Thymus (tissue), 11 donors: ENCODE results near the gene ATPAF1. TPM values are rescaled to one million over a fixed set of nuclear protein-coding genes. Genes with fewer than 3 reads are reported as not detected.

Experiments
- DNase-seq, 9 donors: peaks; one replicate each; pipeline ENCODE4 v3.0.0-alpha.2; 2013; ENCODE audit warnings: low spot score in 9 of 9, low read depth in 6 of 9, missing footprints in 1 of 9
- H3K27ac ChIP-seq, 2 donors: one replicate each; pipeline ENCODE4 v1.5.1; 2013; ENCODE audit warnings: control low read depth in 1 of 2, low read depth in 1 of 2, low read length in 1 of 2, mild to moderate bottlenecking in 1 of 2, moderate library complexity in 1 of 2
- H3K27me3 ChIP-seq, 2 donors: one replicate each; pipeline ENCODE4 v1.5.1; 2013; ENCODE audit warnings: low read length in 1 of 2; ENCODE audit not compliant: control insufficient read depth in 2 of 2, insufficient read depth in 1 of 2
- H3K36me3 ChIP-seq, 2 donors: one replicate each; pipeline ENCODE4 v1.5.1; 2013; ENCODE audit warnings: low read length in 1 of 2, mild to moderate bottlenecking in 1 of 2, moderate library complexity in 1 of 2; ENCODE audit not compliant: control insufficient read depth in 2 of 2, insufficient read depth in 2 of 2
- H3K4me1 ChIP-seq, 2 donors: one replicate each; pipeline ENCODE4 v1.5.1; 2013; ENCODE audit warnings: low read length in 2 of 2; ENCODE audit not compliant: control insufficient read depth in 2 of 2, insufficient read depth in 2 of 2
- H3K4me3 ChIP-seq, 2 donors: one replicate each; pipeline ENCODE4 v1.5.1; 2013; ENCODE audit warnings: low read length in 2 of 2, control low read depth in 1 of 2, mild to moderate bottlenecking in 1 of 2
- H3K9me3 ChIP-seq, 2 donors: one replicate each; pipeline ENCODE4 v1.5.1; 2013; ENCODE audit warnings: low read length in 1 of 2, mild to moderate bottlenecking in 1 of 2; ENCODE audit not compliant: control insufficient read depth in 2 of 2, insufficient read depth in 1 of 2
- WGBS: extraction: QIAGEN DNeasy Blood & Tissue Kit; methylation state at CpG from one replicate; pipeline ENCODE4 v1.1.7; 2013; 5-methylcytosine and 5-hydroxymethylcytosine counted together
- polyA plus RNA-seq: library from polyadenylated mRNA; stranded (reverse); fragments of 200-250 nt; gene quantifications from one replicate; pipeline ENCODE4 v1.2.3, GENCODE V29; 2013
- total RNA-seq: library from RNA; stranded (reverse); fragments of 120-200 nt; gene quantifications from one replicate; pipeline ENCODE4 v1.2.4, GENCODE V29; 2013
- donor health status: healthy.

ATPAF1 gene
- total and polyA plus RNA-seq, 2 donors, result 34.6 to 53.4 TPM

GRCh38 chr1:46617833-46618232, 50.3 kb downstream of the ATPAF1 start:
- H3K27ac ChIP-seq, result no peak overlapping the region
- no peak overlapping the region for H3K4me3 ChIP-seq
- no peak for DNase-seq
- H3K36me3 ChIP-seq, result no peaks in the 10 kb centered on the region
- H3K27me3 ChIP-seq, result peaks cover 0 to 4% of the 10 kb centered on the region in 2 donors
- H3K9me3 ChIP-seq, result no peaks in the 10 kb centered on the region
- H3K4me1 ChIP-seq, result peaks cover 37 to 42% of the 10 kb centered on the region in 2 donors
- 99% methylated on average over 3 of the region's 3 CpGs for WGBS

DNA sequence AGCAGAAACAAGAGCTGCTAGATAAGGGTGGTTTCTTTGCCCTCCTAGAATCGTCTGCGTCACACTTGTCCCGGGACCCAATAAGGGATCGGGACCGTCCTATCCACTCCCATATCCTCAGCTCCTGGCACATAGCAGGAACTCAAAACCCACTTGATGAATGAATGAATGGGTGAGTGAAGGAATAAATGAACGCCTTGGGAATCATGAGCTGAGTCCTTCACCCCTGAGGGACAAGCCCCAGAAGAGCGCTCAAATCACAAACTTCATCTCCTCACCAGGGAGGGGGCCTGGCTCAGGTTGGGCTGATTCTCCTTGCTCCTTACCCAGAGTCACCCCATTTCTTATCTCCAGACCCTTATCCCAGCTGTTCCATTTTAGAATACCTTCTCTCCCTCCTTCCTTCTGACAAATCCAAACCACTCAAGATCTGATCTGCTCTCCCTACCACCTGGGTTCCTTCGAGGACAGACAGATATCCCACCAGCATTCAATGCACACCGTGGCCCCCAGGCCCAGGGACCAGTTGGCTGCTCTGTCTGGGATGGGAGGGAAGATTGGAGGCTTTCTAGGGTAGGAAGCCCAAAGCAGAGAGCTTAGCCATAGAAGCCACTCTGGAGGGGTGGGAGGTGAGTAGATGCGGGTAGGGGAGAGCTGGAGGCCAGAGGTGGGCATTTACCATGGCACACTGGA, 50.9 kb downstream of the ATPAF1 start:
- DNase-seq, result no peak
- Histone ChIP-seq H3K9me3 (no peaks in the 10 kb centered on the region), H3K36me3 (no peaks in the 10 kb centered on the region), H3K4me3 (peak overlapping the region; percentile 87 to 92), H3K27ac (peak overlapping the region in 1 of 2 donors; percentile 93), H3K27me3 (peaks cover 0 to 4% of the 10 kb centered on the region in 2 donors), H3K4me1 (peaks cover 39 to 45% of the 10 kb centered on the region in 2 donors)
- WGBS, result 60% methylated on average over 10 of the region's 10 CpGs

GRCh38 chr1:46616277-46617107, 51.7 kb downstream of the ATPAF1 start, which contains the start of gene MOB3C:
Gene MOB3C (minus strand): TSS chr1:46616811. CDS start chr1:46613321, 3,490 bp downstream.
- Histone ChIP-seq H3K4me3 (peak within 1 kb of the TSS; percentile 87 to 92), H3K27me3 (peaks cover 0 to 4% of the 10 kb centered on the region in 2 donors), H3K4me1 (peaks cover 41 to 52% of the 10 kb centered on the region in 2 donors), H3K36me3 (peaks cover 0 to 6% of the 10 kb centered on the region in 2 donors), H3K9me3 (no peaks in the 10 kb centered on the region), H3K27ac (peak within 1 kb of the TSS; percentile 41 to 93)
- DNase-seq, result peak in 6 of 9 donors; percentile 47 to 77 (median 60)
- 2% methylated on average over 62 of the region's 62 CpGs for WGBS

DNA sequence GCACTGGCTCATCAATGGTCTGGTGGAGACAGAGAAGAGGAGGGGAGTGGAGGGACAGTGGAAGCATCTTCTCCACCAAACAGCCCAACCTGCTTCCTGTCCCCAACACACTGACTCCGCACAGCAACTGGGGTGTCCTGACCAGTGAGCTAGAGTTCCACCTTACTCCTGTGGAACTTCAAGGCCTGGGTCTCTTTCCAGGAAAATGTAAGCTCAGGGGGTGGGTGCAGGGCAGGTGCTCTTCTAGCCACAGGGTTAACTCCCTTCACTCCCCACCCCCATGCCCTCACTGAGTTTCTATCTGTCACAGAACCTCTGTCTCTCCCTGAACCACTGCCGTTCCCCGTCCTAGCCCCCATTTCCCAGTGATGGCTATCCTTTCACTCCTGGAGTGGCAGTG, 52.4 kb downstream of the ATPAF1 start:
- no peaks in the 10 kb centered on the region for H3K9me3 ChIP-seq
- H3K36me3 ChIP-seq, result peaks cover 0 to 10% of the 10 kb centered on the region in 2 donors
- peaks cover 0 to 4% of the 10 kb centered on the region in 2 donors for H3K27me3 ChIP-seq
- H3K4me3 ChIP-seq, result peak overlapping the region; percentile 87 to 92
- H3K27ac ChIP-seq, result peak overlapping the region in 1 of 2 donors; percentile 40
- peak in 1 of 9 donors; percentile 31 for DNase-seq
- peaks cover 41 to 55% of the 10 kb centered on the region in 2 donors for H3K4me1 ChIP-seq
- 83% methylated on average over 3 of the region's 3 CpGs for WGBS

DNA sequence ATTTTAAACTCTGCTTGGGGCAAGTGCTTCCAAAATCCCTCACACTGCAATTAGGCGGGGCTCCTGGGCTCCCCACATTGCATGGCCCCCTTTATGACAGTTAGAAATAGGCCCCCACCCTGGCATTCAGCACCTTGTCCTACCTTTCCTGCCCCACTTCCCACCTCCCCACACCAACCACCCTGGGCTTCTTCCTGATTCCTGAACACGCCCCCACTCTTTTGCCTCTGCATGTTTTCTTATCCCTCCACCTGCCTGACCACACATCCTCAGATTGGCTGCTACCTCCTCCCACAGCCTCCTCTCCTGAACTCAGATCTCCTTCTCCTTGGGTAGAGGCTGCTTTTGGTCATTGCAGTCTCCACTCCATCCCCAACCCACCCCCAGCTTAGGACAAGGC, 53.1 kb downstream of the ATPAF1 start:
- peaks cover under 1 to 10% of the 10 kb centered on the region in 2 donors for H3K36me3 ChIP-seq
- 99% methylated on average over 2 of the region's 2 CpGs for WGBS
- no peaks in the 10 kb centered on the region for H3K9me3 ChIP-seq
- no peak overlapping the region for H3K4me3 ChIP-seq
- no peak overlapping the region for H3K27ac ChIP-seq
- H3K27me3 ChIP-seq, result peaks cover 0 to 4% of the 10 kb centered on the region in 2 donors
- H3K4me1 ChIP-seq, result peaks cover 41 to 55% of the 10 kb centered on the region in 2 donors
- DNase-seq, result no peak

DNA sequence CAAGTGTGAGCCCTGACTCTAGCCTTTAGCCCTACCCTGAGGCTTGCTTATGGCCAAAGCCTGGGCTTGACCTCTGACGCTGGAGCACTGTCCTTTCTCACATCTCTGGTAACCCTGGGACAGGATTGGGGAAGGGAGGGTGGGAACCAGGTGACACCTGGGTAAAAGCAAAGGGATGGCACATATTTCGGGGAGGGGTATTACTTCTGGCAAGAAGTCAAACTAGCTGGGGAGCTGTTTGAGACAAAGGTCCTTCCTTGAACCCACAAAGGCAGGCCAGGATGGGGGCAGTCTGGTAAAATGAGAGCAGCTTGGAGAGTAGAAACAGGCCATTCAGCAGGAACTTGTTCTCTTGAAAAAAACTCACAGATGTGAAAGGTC, 53.6 kb downstream of the ATPAF1 start:
- H3K27me3 ChIP-seq, result peaks cover 0 to 4% of the 10 kb centered on the region in 2 donors
- peaks cover 41 to 55% of the 10 kb centered on the region in 2 donors for H3K4me1 ChIP-seq
- H3K36me3 ChIP-seq, result peaks cover 6 to 11% of the 10 kb centered on the region in 2 donors
- H3K4me3 ChIP-seq, result no peak overlapping the region
- no peaks in the 10 kb centered on the region for H3K9me3 ChIP-seq
- 98% methylated on average over 2 of the region's 2 CpGs for WGBS
- no peak for DNase-seq
- no peak overlapping the region for H3K27ac ChIP-seq

GRCh38 chr1:46613661-46614603, 54.2 kb downstream of the ATPAF1 start:
- peak in 5 of 9 donors; percentile 64 to 81 (median 72) for DNase-seq
- 10% methylated on average over 16 of the region's 16 CpGs for WGBS
- H3K27me3 ChIP-seq, result peaks cover 0 to 4% of the 10 kb centered on the region in 2 donors
- peak overlapping the region; percentile 58 for H3K27ac ChIP-seq
- peaks cover 10 to 18% of the 10 kb centered on the region in 2 donors for H3K36me3 ChIP-seq
- H3K4me3 ChIP-seq, result peak overlapping the region; percentile 10 to 32
- H3K9me3 ChIP-seq, result no peaks in the 10 kb centered on the region
- peaks cover 41 to 55% of the 10 kb centered on the region in 2 donors for H3K4me1 ChIP-seq

DNA sequence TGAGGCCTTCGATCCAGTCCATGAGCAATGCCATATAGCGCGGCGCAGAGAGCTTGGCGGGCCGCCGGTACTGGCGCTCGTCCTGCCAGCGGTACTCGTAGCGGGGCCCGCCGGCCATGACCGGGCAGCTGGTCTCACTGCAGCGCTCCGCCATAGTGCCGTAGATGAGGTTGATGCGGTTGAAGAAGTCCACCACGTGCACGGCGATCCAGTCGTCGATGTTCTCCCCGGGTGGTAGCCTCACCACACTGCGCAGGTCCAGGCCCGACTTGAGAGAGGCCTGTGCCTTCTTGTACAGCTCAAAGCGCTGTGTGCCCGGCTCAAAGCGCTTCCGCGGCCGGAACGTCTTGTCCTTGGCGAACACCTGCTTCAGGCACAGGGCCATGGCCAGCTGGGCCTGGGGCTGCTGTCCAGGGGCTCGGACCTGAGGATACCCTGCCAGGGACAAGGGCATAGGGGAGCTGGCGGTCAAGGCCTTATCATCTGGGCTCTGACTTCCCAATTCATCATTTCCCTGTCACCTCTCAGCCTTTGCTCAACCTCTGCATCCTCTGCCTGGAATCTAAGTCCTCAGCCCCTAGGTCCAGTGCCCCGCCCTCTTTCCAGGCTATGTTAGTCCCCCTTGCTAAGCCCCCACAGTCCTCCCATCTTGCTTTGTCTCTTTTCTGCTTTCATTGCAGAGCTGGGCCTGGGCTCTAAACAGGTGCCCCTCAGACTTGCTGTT, 55.1 kb downstream of the ATPAF1 start:
- H3K27me3 ChIP-seq, result peaks cover 0 to 4% of the 10 kb centered on the region in 2 donors
- 96% methylated on average over 38 of the region's 38 CpGs for WGBS
- peaks cover 41 to 55% of the 10 kb centered on the region in 2 donors for H3K4me1 ChIP-seq
- H3K4me3 ChIP-seq, result peak overlapping the region; percentile 10 to 32
- H3K36me3 ChIP-seq, result peaks cover 12 to 25% of the 10 kb centered on the region in 2 donors
- no peaks in the 10 kb centered on the region for H3K9me3 ChIP-seq
- H3K27ac ChIP-seq, result peak overlapping the region; percentile 40 to 58
- DNase-seq, result no peak
